SU-DHL-6 (cell line): Measurements from ENCODE around the gene ITPR2.

Source experiments
- H2AFZ ChIP-seq: fragments of 200-600 bp; sonication (generic); 2 replicates; pipeline ENCODE4 v1.6.1; 2014; ENCODE audit warnings: low read depth, mild to moderate bottlenecking, moderate library complexity, mixed read lengths, antibody characterized with exemption, low read length; ENCODE audit not compliant: severe bottlenecking
- H3F3A ChIP-seq: fragments of 200-600 bp; shearing (Covaris generic); 2 replicates; pipeline ENCODE4 v1.6.0; 2016; ENCODE audit warnings: antibody characterized with exemption, mild to moderate bottlenecking; ENCODE audit not compliant: insufficient read depth
- H3K27ac ChIP-seq: fragments of 200-600 bp; sonication (generic); 2 replicates; pipeline ENCODE4 v1.5.1; 2016; ENCODE audit warnings: low read depth, mild to moderate bottlenecking, low read length, moderate library complexity, mixed read lengths
- H3K27me3 ChIP-seq: fragments of 200-600 bp; sonication (generic), shearing (Covaris generic); 2 replicates; pipeline ENCODE4 v1.6.0; 2014; ENCODE audit warnings: mild to moderate bottlenecking, low read length
- H3K36me3 ChIP-seq: fragments of 200-600 bp; sonication (generic); 2 replicates; pipeline ENCODE4 v1.6.1; 2014; ENCODE audit warnings: mild to moderate bottlenecking, low read length, mixed read lengths
- H3K4me2 ChIP-seq: fragments of 300-600, 200-600 bp; shearing (Covaris generic), sonication (generic); 2 replicates; pipeline ENCODE4 v1.6.0; 2014; ENCODE audit warnings: low read length, low read depth, mild to moderate bottlenecking; ENCODE audit not compliant: poor library complexity, severe bottlenecking
- H3K4me3 ChIP-seq: fragments of 200-600 bp; sonication (generic); 2 replicates; pipeline ENCODE4 v1.5.1; 2014; ENCODE audit warnings: antibody characterized with exemption, low read length, mild to moderate bottlenecking, mixed read lengths; ENCODE audit not compliant: insufficient read depth, poor library complexity, severe bottlenecking
- H3K79me2 ChIP-seq: fragments of 200-600 bp; sonication (generic); 2 replicates; pipeline ENCODE4 v1.6.1; 2014; ENCODE audit warnings: mild to moderate bottlenecking, low read length, moderate library complexity; ENCODE audit not compliant: insufficient read depth
- H3K9ac ChIP-seq: fragments of 200-600 bp; sonication (generic); 2 replicates; pipeline ENCODE4 v1.7.0; 2014; ENCODE audit warnings: mild to moderate bottlenecking, low read length
- H3K9me2 ChIP-seq: fragments of 200-600 bp; sonication (generic); replicated peaks from 2 replicates; pipeline ENCODE4 v1.6.1; 2014; ENCODE audit warnings: low read length; ENCODE audit not compliant: insufficient read depth
- H3K9me3 ChIP-seq: fragments of 200-600 bp; sonication (generic); 2 replicates; pipeline ENCODE4 v1.6.1; 2014; ENCODE audit warnings: low read length, mixed read lengths; ENCODE audit not compliant: insufficient read depth
- H4K20me1 ChIP-seq: fragments of 200-600 bp; sonication (generic); 2 replicates; pipeline ENCODE4 v1.6.1; 2014; ENCODE audit warnings: low read depth, mild to moderate bottlenecking, antibody characterized with exemption, low read length, moderate library complexity, mixed read lengths
- CTCF ChIP-seq: fragments of 200-600 bp; sonication (generic); IDR thresholded peaks from one replicate; pipeline ENCODE4 v1.5.1; 2017; ENCODE audit warnings: antibody characterized with exemption, mild to moderate bottlenecking, low read length, moderate library complexity; ENCODE audit not compliant: insufficient read depth, poor library complexity, severe bottlenecking
- EZH2phosphoT487 ChIP-seq: fragments of 200-600 bp; sonication (generic), shearing (Covaris generic); conservative IDR thresholded peaks from 2 replicates; pipeline ENCODE4 v1.6.1; 2018; ENCODE audit warnings: mild to moderate bottlenecking, antibody characterized with exemption, low read length, moderate library complexity, mixed read lengths

The ITPR2 gene

GRCh38 chr12:26845984-26846383 lies 13.0 kb upstream of the ITPR2 start:
- Histone ChIP-seq H3K4me2 (peak overlapping the region; percentile 45), H4K20me1 (no peaks in the 10 kb centered on the region), H2AFZ (peak overlapping the region; percentile 52), H3K9ac (no peak overlapping the region), H3K9me3 (no peaks in the 10 kb centered on the region), H3K79me2 (no peaks in the 10 kb centered on the region), H3K4me3 (no peak overlapping the region), H3K36me3 (no peaks in the 10 kb centered on the region), H3K27ac (no peak overlapping the region), H3F3A (no peaks in the 10 kb centered on the region), H3K27me3 (no peaks in the 10 kb centered on the region), H3K9me2 (no peaks in the 10 kb centered on the region)
- TF ChIP-seq EZH2phosphoT487: no peak
- TF ChIP-seq CTCF: no peak

- H3F3A ChIP-seq: no peaks in the 10 kb centered on the region
- H3K9ac ChIP-seq: no peak overlapping the region
- TF ChIP-seq CTCF (peak; percentile 37), EZH2phosphoT487 (no peak)
- H3K9me2 ChIP-seq: no peaks in the 10 kb centered on the region
- no peaks in the 10 kb centered on the region for H3K27me3 ChIP-seq
- H3K9me3 ChIP-seq: no peaks in the 10 kb centered on the region
- no peak overlapping the region for H3K4me3 ChIP-seq
- no peaks in the 10 kb centered on the region for H3K79me2 ChIP-seq
- no peak overlapping the region for H3K27ac ChIP-seq
- no peak overlapping the region for H2AFZ ChIP-seq
- H4K20me1 ChIP-seq: no peaks in the 10 kb centered on the region
- H3K36me3 ChIP-seq: no peaks in the 10 kb centered on the region
- no peak overlapping the region for H3K4me2 ChIP-seq
These were observed 12.2 kb upstream of the ITPR2 start for GRCh38 chr12:26845057-26845666.

- H3K27me3 ChIP-seq: no peaks in the 10 kb centered on the region
- no peaks in the 10 kb centered on the region for H3F3A ChIP-seq
- no peak overlapping the region for H3K4me2 ChIP-seq
- H2AFZ ChIP-seq: no peak overlapping the region
- no peaks in the 10 kb centered on the region for H3K79me2 ChIP-seq
- no peak for TF ChIP-seq EZH2phosphoT487
- no peak for TF ChIP-seq CTCF
- H3K9me3 ChIP-seq: no peaks in the 10 kb centered on the region
- no peak overlapping the region for H3K4me3 ChIP-seq
- H3K9ac ChIP-seq: no peak overlapping the region
- no peaks in the 10 kb centered on the region for H4K20me1 ChIP-seq
- no peaks in the 10 kb centered on the region for H3K9me2 ChIP-seq
- no peak overlapping the region for H3K27ac ChIP-seq
- H3K36me3 ChIP-seq: no peaks in the 10 kb centered on the region
These were observed 10.3 kb upstream of the ITPR2 start for GRCh38 chr12:26843311-26843710.
